K562 (cell line): ENCODE results near the gene DNAH3.
"Not testable (repeated sequence)": the region's sequence is repeated elsewhere in the genome, so short reads cannot be mapped to it uniquely, and the experiment has no call there.

ENCODE experiments used
- BRF2 ChIP-seq: IDR thresholded peaks from 3 replicates; pipeline ENCODE4 v1.6.1; 2011; ENCODE audit warnings: borderline replicate concordance, mild to moderate bottlenecking; ENCODE audit not compliant: insufficient read length, insufficient read depth
- CCAR2 ChIP-seq: fragments of 200-400 bp; formaldehyde crosslinking; IDR thresholded peaks from 2 replicates; pipeline ENCODE4 v1.6.1; 2017; ENCODE audit warnings: mild to moderate bottlenecking, low read depth, low read length
- FOSL1 ChIP-seq: fragments of 200-800 bp; sonication (Bioruptor generic); conservative IDR thresholded peaks from 2 replicates; pipeline ENCODE4 v1.6.1; 2016; ENCODE audit warnings: missing genetic modification characterization, missing compliant biosample characterization
- PTRF ChIP-seq: fragments of 450-650 bp; IDR thresholded peaks from 2 replicates; pipeline ENCODE4 v1.6.1; 2016; ENCODE audit warnings: mild to moderate bottlenecking, missing genetic modification characterization, missing compliant biosample characterization
- RBM22 ChIP-seq: fragments of 200-400 bp; formaldehyde crosslinking; IDR thresholded peaks from 2 replicates; pipeline ENCODE4 v1.6.1; 2018; ENCODE audit warnings: low read length, low read depth; ENCODE audit not compliant: poor library complexity, severe bottlenecking
- SREBF1 ChIP-seq: fragments of 150-350 bp; IDR thresholded peaks from 2 replicates; pipeline ENCODE4 v1.6.1; 2014; ENCODE audit warnings: antibody characterized with exemption, low read depth, low read length, borderline replicate concordance
- ZNF24 ChIP-seq: fragments of 450-650 bp; IDR thresholded peaks from 2 replicates; pipeline ENCODE4 v1.6.1; 2016
- TF ChIP-seq, protein P1 (sequence below): IDR thresholded peaks from 3 replicates; pipeline ENCODE4 v1.6.1; 2011; ENCODE audit warnings: borderline replicate concordance, mild to moderate bottlenecking, moderate library complexity; ENCODE audit not compliant: insufficient read length; ENCODE audit errors: extremely low read depth
- TF ChIP-seq, protein P2 (sequence below), 2 experiments: fragments of 200-800 bp in 1 of 2; sonication (Bioruptor generic) in 1 of 2; sonication (generic) in 1 of 2; formaldehyde crosslinking in 1 of 2; IDR thresholded peaks in 1 of 2; conservative IDR thresholded peaks in 1 of 2; 2 replicates each; pipeline versions ENCODE4 v1.5.0 to v1.6.1; 2016 to 2020; ENCODE audit warnings: missing compliant biosample characterization in 1 of 2, missing genetic modification characterization in 1 of 2, missing genetic modification reagents in 1 of 2

- not testable (repeated sequence) for TF ChIP-seq BRF2; PTRF (tag); FOSL1; RBM22; ZNF24; SREBF1; CCAR2
- TF ChIP-seq, protein P1, sequence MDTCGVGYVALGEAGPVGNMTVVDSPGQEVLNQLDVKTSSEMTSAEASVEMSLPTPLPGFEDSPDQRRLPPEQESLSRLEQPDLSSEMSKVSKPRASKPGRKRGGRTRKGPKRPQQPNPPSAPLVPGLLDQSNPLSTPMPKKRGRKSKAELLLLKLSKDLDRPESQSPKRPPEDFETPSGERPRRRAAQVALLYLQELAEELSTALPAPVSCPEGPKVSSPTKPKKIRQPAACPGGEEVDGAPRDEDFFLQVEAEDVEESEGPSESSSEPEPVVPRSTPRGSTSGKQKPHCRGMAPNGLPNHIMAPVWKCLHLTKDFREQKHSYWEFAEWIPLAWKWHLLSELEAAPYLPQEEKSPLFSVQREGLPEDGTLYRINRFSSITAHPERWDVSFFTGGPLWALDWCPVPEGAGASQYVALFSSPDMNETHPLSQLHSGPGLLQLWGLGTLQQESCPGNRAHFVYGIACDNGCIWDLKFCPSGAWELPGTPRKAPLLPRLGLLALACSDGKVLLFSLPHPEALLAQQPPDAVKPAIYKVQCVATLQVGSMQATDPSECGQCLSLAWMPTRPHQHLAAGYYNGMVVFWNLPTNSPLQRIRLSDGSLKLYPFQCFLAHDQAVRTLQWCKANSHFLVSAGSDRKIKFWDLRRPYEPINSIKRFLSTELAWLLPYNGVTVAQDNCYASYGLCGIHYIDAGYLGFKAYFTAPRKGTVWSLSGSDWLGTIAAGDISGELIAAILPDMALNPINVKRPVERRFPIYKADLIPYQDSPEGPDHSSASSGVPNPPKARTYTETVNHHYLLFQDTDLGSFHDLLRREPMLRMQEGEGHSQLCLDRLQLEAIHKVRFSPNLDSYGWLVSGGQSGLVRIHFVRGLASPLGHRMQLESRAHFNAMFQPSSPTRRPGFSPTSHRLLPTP: not testable (repeated sequence)
- TF ChIP-seq, protein P2, sequence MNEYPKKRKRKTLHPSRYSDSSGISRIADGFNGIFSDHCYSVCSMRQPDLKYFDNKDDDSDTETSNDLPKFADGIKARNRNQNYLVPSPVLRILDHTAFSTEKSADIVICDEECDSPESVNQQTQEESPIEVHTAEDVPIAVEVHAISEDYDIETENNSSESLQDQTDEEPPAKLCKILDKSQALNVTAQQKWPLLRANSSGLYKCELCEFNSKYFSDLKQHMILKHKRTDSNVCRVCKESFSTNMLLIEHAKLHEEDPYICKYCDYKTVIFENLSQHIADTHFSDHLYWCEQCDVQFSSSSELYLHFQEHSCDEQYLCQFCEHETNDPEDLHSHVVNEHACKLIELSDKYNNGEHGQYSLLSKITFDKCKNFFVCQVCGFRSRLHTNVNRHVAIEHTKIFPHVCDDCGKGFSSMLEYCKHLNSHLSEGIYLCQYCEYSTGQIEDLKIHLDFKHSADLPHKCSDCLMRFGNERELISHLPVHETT (CRISPR knock-in tag; conservative IDR thresholded peaks at IDR 0.05 in 1 of 2, IDR thresholded peaks at IDR 0.05 in 1 of 2): not testable (repeated sequence)
Observed at GRCh38 chr16:21063314-21063713, 87.3 kb downstream of the DNAH3 start.
